NK-92 treated with Interleukin-12 subunit alpha and Interleukin-12 subunit beta, amount 100 ng/mL, for 24 hours (cell line): ENCODE measurements around the gene DOP1A.
"Not testable (repeated sequence)": the region's sequence is repeated elsewhere in the genome, so short reads cannot be mapped to it uniquely, and the experiment has no call there.

Experiments
- DNase-seq: peaks from one replicate; lab custom pipeline; 2025; lab: John Stamatoyannopoulos, UW

Gene DOP1A

DNA sequence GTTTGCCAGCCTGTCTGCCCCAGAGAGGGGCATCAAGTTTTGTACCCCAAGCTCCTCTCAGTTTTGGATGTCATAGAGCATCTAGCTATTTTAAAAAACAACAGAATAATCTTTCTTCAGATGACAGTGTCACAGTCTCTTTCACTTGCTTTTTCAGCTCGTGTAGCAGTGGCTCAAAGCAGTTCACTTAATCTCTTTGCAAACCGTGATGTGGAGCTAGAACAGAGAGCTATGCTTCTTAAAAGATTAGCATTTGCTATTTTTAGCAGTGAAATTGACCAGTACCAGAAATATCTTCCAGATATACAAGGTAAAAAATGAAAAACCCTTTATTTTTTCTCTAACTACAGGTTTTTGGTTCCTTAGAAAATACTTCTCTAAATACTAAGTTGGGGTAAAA, 88.3 kb downstream of the DOP1A start:
- no peak for DNase-seq

DNA sequence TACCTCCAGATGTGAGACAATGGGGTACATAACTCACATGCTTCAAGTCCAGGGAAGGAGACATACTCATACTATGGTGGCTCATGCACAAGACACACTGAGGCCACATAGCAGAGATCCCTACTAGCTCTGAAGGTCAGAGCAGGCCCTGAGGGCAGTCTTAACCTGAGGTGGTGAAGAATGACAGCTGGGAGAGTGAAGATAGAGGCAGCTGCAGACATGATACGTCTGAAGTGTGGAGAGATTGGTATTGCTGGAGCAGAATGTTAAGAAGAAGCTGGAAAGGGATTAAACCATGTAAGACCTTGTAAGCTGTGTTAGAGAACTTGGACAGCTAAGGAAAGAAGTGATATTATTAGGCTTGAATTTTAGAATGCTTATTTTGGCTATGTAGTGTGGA, 92.7 kb downstream of the DOP1A start:
- no peak for DNase-seq

DNA sequence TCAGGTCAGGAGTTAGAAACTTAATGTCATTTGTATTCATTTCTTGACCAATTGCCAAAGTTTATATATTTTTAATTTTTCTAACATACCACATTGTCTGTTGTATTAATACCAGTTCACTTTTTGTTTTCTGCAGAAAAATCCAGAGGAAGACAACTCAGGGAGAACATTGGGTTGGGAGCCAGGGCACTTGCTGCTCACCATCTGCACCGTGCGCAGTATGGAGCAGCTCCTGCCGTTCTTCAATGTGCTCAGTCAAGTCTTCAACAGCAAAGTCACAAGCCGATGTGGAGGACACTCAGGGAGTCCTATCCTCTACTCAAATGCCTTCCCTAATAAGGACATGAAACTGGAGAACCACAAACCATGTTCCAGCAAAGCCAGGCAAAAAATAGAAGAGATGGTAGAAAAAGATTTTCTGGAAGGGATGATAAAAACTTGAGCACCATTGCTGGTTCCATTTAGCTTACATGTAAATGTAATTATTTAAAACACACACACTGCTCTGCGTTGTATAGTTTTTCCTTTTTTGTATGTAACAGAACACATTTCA, 100.3 kb downstream of the DOP1A start:
- no peak for DNase-seq

DNA sequence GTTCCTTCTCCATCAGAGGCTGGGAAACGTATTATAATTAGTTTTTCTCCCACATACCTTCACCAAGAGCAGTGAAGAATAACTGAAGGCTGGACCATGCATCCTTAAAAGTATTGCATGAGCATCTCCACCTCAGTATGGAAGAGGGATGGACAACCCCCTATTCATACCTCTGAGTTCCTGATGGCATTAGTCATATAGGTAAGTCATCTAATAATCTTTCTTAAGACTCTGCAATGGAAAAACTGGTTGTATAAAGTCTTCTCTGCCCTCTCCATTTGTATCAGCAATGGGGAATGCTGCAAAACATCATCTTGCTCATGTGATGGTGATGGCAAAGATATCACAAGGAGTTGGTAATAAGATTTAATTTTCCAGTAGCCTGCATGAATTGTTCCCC, 101.1 kb downstream of the DOP1A start:
- no peak for DNase-seq

DNA sequence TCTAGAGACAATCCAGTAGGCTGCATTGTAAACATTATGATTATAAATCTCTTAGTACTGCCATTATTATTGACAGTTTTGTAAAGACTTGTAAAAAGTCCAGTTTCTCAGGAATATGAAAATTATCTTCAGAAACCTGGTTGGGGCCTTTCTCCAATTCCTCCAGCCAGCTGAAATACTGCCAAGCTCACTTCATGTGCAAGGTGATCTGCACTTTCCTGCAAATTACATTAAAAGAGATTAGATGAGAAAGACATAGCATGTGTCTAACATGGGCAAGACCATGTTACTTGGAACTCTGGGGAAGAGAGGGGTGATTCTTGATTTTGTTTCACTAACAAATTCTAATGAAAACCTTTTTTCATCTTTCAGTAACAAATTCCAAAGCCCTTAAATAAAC, 101.6 kb downstream of the DOP1A start:
- no peak for DNase-seq

GRCh38 chr6:83169511-83169910, 102.0 kb downstream of the DOP1A start:
- no peak for DNase-seq

DNA sequence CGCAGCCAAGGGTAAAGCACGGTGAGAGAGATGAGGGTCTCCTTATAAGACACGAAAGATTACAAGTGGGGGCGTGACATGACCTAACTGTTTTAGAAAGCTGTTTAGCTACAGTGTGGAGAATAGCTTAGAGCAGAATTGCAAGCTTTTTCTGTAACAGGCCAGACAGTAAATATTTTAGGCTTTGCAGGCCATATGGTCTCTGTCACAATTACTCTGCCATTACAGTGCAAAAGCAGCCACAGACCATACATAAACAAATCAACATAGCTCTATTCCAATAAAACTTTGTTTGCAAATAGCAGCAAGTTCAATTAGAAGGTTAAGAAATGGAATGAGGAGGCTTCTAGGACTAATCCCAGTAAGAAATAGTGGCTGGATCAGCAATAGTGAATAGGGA, 108.8 kb downstream of the DOP1A start:
- DNase-seq: no peak

GRCh38 chr6:83180426-83180950, 113.0 kb downstream of the DOP1A start:
- no peak for DNase-seq

DNA sequence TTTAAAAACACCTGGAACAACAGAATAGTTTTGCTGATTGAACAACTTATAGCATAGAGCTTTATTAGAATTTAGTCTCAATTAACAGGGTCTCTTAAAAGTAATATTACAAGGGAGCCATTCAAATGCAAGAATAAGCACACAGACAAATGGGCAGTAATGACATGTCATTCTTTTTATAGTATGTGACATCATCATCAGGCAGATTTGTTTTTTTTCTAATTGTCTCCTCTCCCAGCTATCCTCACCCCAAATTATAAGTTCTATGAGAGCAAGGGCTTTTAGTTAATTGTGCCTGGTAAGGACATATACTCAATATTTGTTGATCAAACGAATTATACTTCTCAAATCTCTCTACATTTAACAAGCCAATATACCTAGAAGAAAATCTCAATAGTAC, 114.6 kb downstream of the DOP1A start:
- DNase-seq: no peak

DNA sequence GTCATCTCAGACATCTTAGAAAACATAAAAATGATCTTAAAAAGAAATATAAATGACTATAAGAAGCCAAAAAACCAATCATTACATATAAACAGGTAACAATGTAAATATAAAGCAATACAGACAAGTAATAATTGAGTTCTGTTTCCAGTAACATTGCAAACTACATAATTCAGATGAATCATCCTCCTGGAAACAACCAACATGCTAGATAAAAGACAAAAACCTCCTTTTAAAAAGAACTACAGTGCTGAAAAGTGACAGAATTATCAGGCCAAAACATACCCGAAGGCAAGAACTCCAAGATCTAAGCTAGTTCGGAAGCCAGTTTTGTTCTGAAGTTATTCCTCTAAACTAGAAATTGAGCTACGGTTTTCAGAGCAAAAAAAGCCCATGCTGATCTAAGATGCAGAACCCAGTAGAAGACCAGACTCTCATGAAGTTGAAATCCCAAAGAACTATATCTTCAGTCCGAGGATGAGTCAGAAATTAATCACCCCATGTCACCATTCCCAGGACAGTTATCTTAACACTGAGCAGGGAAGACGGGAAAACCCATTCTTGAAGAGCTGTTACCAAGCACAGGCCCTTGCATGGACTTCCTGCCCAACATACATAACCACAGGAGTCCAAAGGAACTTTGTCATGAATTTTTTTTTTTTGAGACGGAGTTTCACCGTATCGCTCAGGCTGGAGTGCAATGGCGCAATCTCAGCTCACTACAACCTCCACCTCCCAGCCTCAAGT, 115.8 kb downstream of the DOP1A start:
- no peak for DNase-seq

DNA sequence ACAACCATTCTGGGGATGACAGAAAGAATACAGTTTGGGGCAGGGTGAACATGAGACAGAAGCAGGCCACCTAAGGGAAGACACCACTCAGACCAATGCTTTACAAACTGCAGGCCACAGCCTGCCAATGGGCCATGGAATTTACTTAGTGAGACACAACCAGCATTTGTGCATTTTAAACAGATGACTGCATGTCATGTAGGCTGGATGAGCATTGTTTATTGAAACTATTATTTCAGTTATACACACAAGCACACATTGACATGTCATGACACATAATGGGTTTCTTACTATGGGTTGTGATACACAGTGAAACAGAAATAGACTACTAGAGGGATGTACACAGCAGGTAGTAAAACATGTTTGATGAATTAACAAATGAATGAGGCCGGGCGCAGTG, 117.6 kb downstream of the DOP1A start:
- DNase-seq: no peak

GRCh38 chr6:83188501-83188900, 121.0 kb downstream of the DOP1A start:
- DNase-seq: no peak

DNA sequence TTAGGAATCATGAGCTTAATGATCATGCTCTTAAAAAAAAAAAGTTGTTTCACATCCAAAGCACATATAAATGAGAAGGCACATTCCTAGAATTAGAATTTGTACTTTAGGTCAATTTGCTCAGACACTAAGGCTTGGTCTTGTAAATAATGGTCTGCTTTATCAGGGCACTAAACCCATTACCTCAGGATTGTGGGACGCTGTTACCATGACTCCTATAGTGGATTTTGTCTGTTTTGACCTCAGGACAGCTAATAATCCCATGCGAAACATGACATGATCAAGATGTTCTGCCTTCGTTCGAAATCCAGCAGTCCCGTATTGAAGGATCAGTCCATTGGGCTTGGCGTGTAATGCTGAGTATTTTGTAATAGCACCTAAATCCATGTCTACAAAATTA, 123.2 kb downstream of the DOP1A start:
- DNase-seq: no peak

GRCh38 chr6:83191974-83192373, 124.5 kb downstream of the DOP1A start:
- DNase-seq: not testable (repeated sequence)

- DNase-seq: no peak
Observed at GRCh38 chr6:83192456-83192855, 125.0 kb downstream of the DOP1A start.

- peak; percentile 82 for DNase-seq
Observed at GRCh38 chr6:83192871-83193746, 125.6 kb downstream of the DOP1A start, which contains the start of the genes PGM3 and RWDD2A. Gene PGM3 (minus strand): TSS chr6:83193265. CDS start chr6:83191012, 2,253 bp downstream. Gene RWDD2A (plus strand): TSS chr6:83193357. CDS start chr6:83194452, 1,095 bp downstream.

GRCh38 chr6:83193747-83194566, 126.5 kb downstream of the DOP1A start:
- no peak for DNase-seq

GRCh38 chr6:83198486-83199172, 131.2 kb downstream of the DOP1A start:
- DNase-seq: no peak

- DNase-seq: no peak
Observed at GRCh38 chr6:83199173-83199862, 131.8 kb downstream of the DOP1A start.

- DNase-seq: no peak
Observed at GRCh38 chr6:83199863-83200225, 132.4 kb downstream of the DOP1A start.

GRCh38 chr6:83202031-83202430, 134.6 kb downstream of the DOP1A start:
- no peak for DNase-seq
